Panc1 (cell line): ENCODE measurements around the gene NUP58. TPM values are rescaled to one million over a fixed set of nuclear protein-coding genes. Genes with fewer than 3 reads are reported as not detected.

Experiments used
- ATAC-seq: fragments of 200-7000 bp; cut with Tn5 transposase; 2 replicates; pipeline ENCODE4 v1.9.1; 2020; ENCODE audit warnings: mild to moderate bottlenecking, moderate library complexity
- BruUV-seq: library from RNA; stranded (reverse); fragments of 400-500 nt; replicated peaks from 2 replicates; lab custom pipeline; 2021; lab: Mats Ljungman, UMichigan
- CTCF ChIA-PET: fragments of 300-600 bp; sonication (Branson Sonifier 250); formaldehyde crosslinking; loops from one replicate; lab custom pipeline; 2022; ENCODE audit warnings: antibody characterized with exemption; lab: Charles Lee
- POLR2A ChIA-PET: fragments of 300-600 bp; sonication (Branson Sonifier 250); formaldehyde crosslinking; loops from one replicate; lab custom pipeline; 2022; ENCODE audit warnings: antibody characterized with exemption; lab: Charles Lee
- DNase-seq: peaks from one replicate; pipeline ENCODE4 v3.0.0-alpha.2; 2010; ENCODE audit warnings: low read depth, low spot score
- H3K27ac ChIP-seq: 2 replicates; pipeline ENCODE4 v1.5.1; 2011; ENCODE audit warnings: mild to moderate bottlenecking, low read length, inconsistent platforms
- H3K27me3 ChIP-seq: fragments of 200-500 bp; sonication (Bioruptor generic); 2 replicates; pipeline ENCODE4 v1.6.0; 2014; ENCODE audit warnings: low read length, inconsistent platforms; ENCODE audit not compliant: control insufficient read depth, insufficient read depth
- H3K36me3 ChIP-seq: fragments of 200-500 bp; sonication (Bioruptor generic); 2 replicates; pipeline ENCODE4 v1.5.1; 2014; ENCODE audit warnings: inconsistent platforms, mild to moderate bottlenecking, low read length, moderate library complexity; ENCODE audit not compliant: control insufficient read depth, insufficient read depth
- H3K4me1 ChIP-seq: 2 replicates; pipeline ENCODE4 v1.5.1; 2011; ENCODE audit warnings: inconsistent platforms, mild to moderate bottlenecking, low read length, moderate library complexity; ENCODE audit not compliant: control insufficient read depth, insufficient read depth
- H3K4me3 ChIP-seq, 2 experiments: 2 replicates each; pipeline ENCODE4 v1.5.1; 2011 to 2012; ENCODE audit warnings: low read depth in 2 of 2, low read length in 2 of 2, mild to moderate bottlenecking in 2 of 2, inconsistent platforms in 1 of 2, moderate library complexity in 1 of 2
- H3K9me3 ChIP-seq: fragments of 200-500 bp; sonication (Bioruptor generic); 2 replicates; pipeline ENCODE4 v1.5.1; 2014; ENCODE audit warnings: low read depth, mild to moderate bottlenecking, inconsistent platforms, low read length, moderate library complexity; ENCODE audit not compliant: control insufficient read depth, insufficient read depth
- CTCF ChIP-seq: fragments of 450-650 bp; IDR thresholded peaks from 2 replicates; pipeline ENCODE4 v1.5.1; 2017; ENCODE audit warnings: mild to moderate bottlenecking
- POLR2AphosphoS5 ChIP-seq: IDR thresholded peaks from 2 replicates; pipeline ENCODE4 v1.6.1; 2012; ENCODE audit warnings: mild to moderate bottlenecking, low read depth, low read length, moderate library complexity
- REST ChIP-seq, 2 experiments: IDR thresholded peaks; 2 replicates each; pipeline ENCODE4 v1.6.1; 2011 to 2012; ENCODE audit warnings: low read depth in 2 of 2, control low read depth in 1 of 2, low read length in 1 of 2, mild to moderate bottlenecking in 1 of 2, moderate library complexity in 1 of 2; ENCODE audit not compliant: insufficient read depth in 1 of 2
- SIN3A ChIP-seq: IDR thresholded peaks from 2 replicates; pipeline ENCODE4 v1.6.1; 2012; ENCODE audit warnings: low read depth, mild to moderate bottlenecking, low read length, moderate library complexity, borderline replicate concordance; ENCODE audit not compliant: insufficient read depth
- TCF7L2 ChIP-seq: IDR thresholded peaks from 2 replicates; pipeline ENCODE4 v1.6.1; 2011; ENCODE audit warnings: mild to moderate bottlenecking, low read depth, low read length, inconsistent platforms
- in situ Hi-C: cut with HindIII; loops from 2 replicates; pipeline ENCODE4 v1.10.0; 2016; ENCODE audit warnings: low sequenced_read_pairs, low pct_unique_long_range_greater_than_20kb
- intact Hi-C: fragments of 100-400 bp; cut with micrococcal nuclease; formaldehyde crosslinking; loops from one replicate; pipeline ENCODE4 v1.10.0; 2022; ENCODE audit not compliant: unreplicated experiment
- total RNA-seq: library from RNA; stranded (reverse); gene quantifications from one replicate; pipeline ENCODE4 v1.2.1, GENCODE V29; 2021; ENCODE audit not compliant: unreplicated experiment

NUP58 gene
- total RNA-seq, 1 experiment from 2014 or later, result 40.0 TPM

GRCh38 chr13:25300861-25301346, 521 bp upstream of the NUP58 start:
- no peak for DNase-seq
- in situ Hi-C loops (no loop called here), intact Hi-C loops (no loop called here)
- no peak for TF ChIP-seq TCF7L2
- H3K9me3 ChIP-seq, result no peaks in the 10 kb centered on the region
- H3K4me3 ChIP-seq, result peak overlapping the region; percentile 92 to 96
- BruUV-seq, result no TSS peak
- H3K27ac ChIP-seq, result peak overlapping the region; percentile 89
- ChIA-PET CTCF (no interaction called here), POLR2A (interaction anchor here (0.7 kb wide), 1 partner anchor 14 kb away, joined by 3 read pairs; no protein-coding TSS in a partner anchor)
- H3K36me3 ChIP-seq, result peaks cover 6% of the 10 kb centered on the region
- no peaks in the 10 kb centered on the region for H3K27me3 ChIP-seq
- H3K4me1 ChIP-seq, result peaks cover 4% of the 10 kb centered on the region; the same call in 1 of the 2 replicates
- ATAC-seq, result no peak

GRCh38 chr13:25302121-25302520, 696 bp downstream of the NUP58 start:
- BruUV-seq, result TSS peak; percentile 83

More at GRCh38 chr13:25302121-25302520, 696 bp downstream of the NUP58 start:
- peak overlapping the region; percentile 92 to 96 for H3K4me3 ChIP-seq
- H3K9me3 ChIP-seq, result no peaks in the 10 kb centered on the region
- H3K4me1 ChIP-seq, result peaks cover 4% of the 10 kb centered on the region; the same call in 1 of the 2 replicates
- DNase-seq (no peak), ATAC-seq (no peak)
- peaks cover 6% of the 10 kb centered on the region for H3K36me3 ChIP-seq
- no peaks in the 10 kb centered on the region for H3K27me3 ChIP-seq
- intact Hi-C loops, result no loop called here
- POLR2A ChIA-PET, result no interaction called here
- TF ChIP-seq REST (IDR thresholded peaks at IDR 0.05; ENCODE audit: insufficient read depth in 1 of 2, low read depth in 2 of 2, low read length in 1 of 2), result no peak
- TF ChIP-seq SIN3A, result no peak
- TF ChIP-seq POLR2AphosphoS5, result no peak
- TF ChIP-seq CTCF, result no peak
- no peak for TF ChIP-seq TCF7L2
- H3K27ac ChIP-seq, result peak overlapping the region; percentile 89
- in situ Hi-C loops, result no loop called here
- CTCF ChIA-PET, result no interaction called here
